Stomach (tissue), 4 donors: ENCODE measurements around the gene NPR3.

Source experiments
- CTCF ChIP-seq, 7 experiments: fragments of 450-650 bp in 4 of 7; fragments of 200-600 bp in 3 of 7; sonication (generic) in 3 of 7; IDR thresholded peaks; one replicate each; pipeline ENCODE4 v1.5.1; 2016 to 2019; ENCODE audit warnings: antibody characterized with exemption in 7 of 7, control low read depth in 2 of 7, mild to moderate bottlenecking in 1 of 7
- POLR2A ChIP-seq, 4 donors: fragments of 450-650 bp; IDR thresholded peaks; one replicate each; pipeline ENCODE4 v1.6.1; 2016; ENCODE audit warnings: antibody characterized with exemption in 4 of 4, control low read depth in 2 of 4, mild to moderate bottlenecking in 1 of 4, moderate library complexity in 1 of 4

GRCh38 chr5:32709750-32710549 is 1.2 kb upstream of the NPR3 start:
- no peak for TF ChIP-seq POLR2A (IDR thresholded peaks at IDR 0.05)
- peak in 4 of 7 experiments; percentile 30 to 61 (median 52) for TF ChIP-seq CTCF (IDR thresholded peaks at IDR 0.05)
